ENCODE data around the gene TRPM3. TPM values are rescaled to one million over a fixed set of nuclear protein-coding genes. Genes with fewer than 3 reads are reported as not detected.

TRPM3 gene
- polyA plus RNA-seq, 6 donors from 2014 or later, result not detected

DNA sequence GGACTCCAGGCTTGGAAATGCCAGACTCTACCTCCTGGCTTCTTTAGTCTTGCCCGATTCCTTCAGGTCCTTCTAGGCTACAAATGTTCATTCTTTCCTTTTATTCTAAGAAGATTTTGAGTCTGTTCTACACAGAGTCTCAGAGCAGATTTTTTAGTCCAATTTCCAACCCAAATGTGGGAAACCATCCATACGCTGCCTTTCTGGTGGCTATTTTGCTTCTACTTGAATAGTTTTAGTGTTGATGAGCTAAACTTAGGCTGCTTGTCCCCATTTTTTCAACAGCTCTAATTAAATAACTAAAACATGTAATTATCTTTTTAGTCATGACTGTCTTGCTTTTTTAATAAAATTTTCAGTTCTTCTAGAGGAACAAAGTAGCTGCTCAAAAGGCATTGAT, 594.5 kb downstream of the TRPM3 start:
- peaks cover 0 to 3% (median 0%) of the 10 kb centered on the region in 3 donors for H3K4me1 Mint-ChIP-seq
- H3K27ac Mint-ChIP-seq, result no peak overlapping the region
- no peak overlapping the region for H3K4me3 Mint-ChIP-seq
- DNase-seq, result no peak
- peaks cover 15 to 23% of the 10 kb centered on the region in 2 donors for H3K36me3 Mint-ChIP-seq
- ATAC-seq (ENCODE audit: low read depth in 2 of 2), result no peak
- peaks cover 0 to 6% (median 4%) of the 10 kb centered on the region in 3 donors for H3K27me3 Mint-ChIP-seq
- peaks cover 13 to 35% (median 25%) of the 10 kb centered on the region in 7 donors for H3K9me3 Mint-ChIP-seq

GRCh38 chr9:70525519-70525918, 595.9 kb downstream of the TRPM3 start:
- H3K27ac Mint-ChIP-seq, result no peak overlapping the region
- H3K27me3 Mint-ChIP-seq, result peaks cover 0 to 8% (median 4%) of the 10 kb centered on the region in 3 donors
- no peak overlapping the region for H3K4me3 Mint-ChIP-seq
- H3K36me3 Mint-ChIP-seq, result peaks cover 15 to 23% of the 10 kb centered on the region in 2 donors
- H3K4me1 Mint-ChIP-seq, result peaks cover 0 to 3% (median 0%) of the 10 kb centered on the region in 3 donors
- H3K9me3 Mint-ChIP-seq, result peaks cover 13 to 35% (median 25%) of the 10 kb centered on the region in 7 donors
- no peak for DNase-seq
- ATAC-seq (ENCODE audit: low read depth in 2 of 2), result no peak

GRCh38 chr9:70519912-70520724, 601.3 kb downstream of the TRPM3 start:
- peaks cover 8 to 23% (median 18%) of the 10 kb centered on the region in 7 donors for H3K9me3 Mint-ChIP-seq
- DNase-seq, result no peak
- peaks cover 0 to 15% (median 7%) of the 10 kb centered on the region in 3 donors for H3K27me3 Mint-ChIP-seq
- H3K36me3 Mint-ChIP-seq, result peaks cover 9 to 18% of the 10 kb centered on the region in 2 donors
- no peak overlapping the region for H3K27ac Mint-ChIP-seq
- H3K4me1 Mint-ChIP-seq, result peaks cover 0 to 3% (median 0%) of the 10 kb centered on the region in 3 donors
- no peak for ATAC-seq (ENCODE audit: low read depth in 2 of 2)
- H3K4me3 Mint-ChIP-seq, result no peak overlapping the region

DNA sequence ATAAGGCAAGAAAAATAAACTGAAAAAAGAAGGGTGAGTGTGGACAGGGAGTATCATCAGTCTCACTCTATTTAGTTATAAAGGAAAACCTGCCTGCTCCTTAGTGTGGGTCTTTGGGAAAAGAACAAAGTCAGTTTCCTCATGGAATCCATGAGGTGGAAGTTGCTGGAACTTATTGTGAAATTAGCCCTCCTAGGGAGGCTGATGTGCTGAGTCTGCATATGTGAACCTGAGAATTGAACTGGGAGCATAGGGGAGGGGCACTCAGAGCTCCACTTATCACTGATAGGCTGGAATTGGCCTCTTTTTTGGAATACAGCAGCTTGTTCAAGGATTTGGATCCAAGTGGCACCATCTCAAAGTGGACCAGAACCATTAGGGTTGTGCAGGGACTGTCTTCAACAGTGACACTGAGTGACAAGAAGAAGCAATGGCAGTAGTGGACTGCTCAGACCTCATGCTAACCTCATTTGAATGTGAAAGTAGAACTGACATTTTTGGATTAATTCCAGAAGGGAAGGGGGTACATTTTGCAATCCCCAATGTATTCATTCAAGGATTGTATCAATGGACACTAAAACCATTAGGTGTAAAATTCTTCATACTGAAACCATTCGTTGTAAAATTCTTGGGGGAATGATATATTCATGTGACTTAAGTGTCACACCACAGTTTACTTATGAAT, 603.4 kb downstream of the TRPM3 start:
- H3K27me3 Mint-ChIP-seq, result peaks cover 0 to 26% (median 7%) of the 10 kb centered on the region in 3 donors
- no peaks in the 10 kb centered on the region for H3K36me3 Mint-ChIP-seq
- H3K27ac Mint-ChIP-seq, result no peak overlapping the region
- ATAC-seq (ENCODE audit: low read depth in 2 of 2) (no peak), DNase-seq (no peak)
- H3K4me3 Mint-ChIP-seq, result no peak overlapping the region
- H3K9me3 Mint-ChIP-seq, result peaks cover 0 to 3% (median 1%) of the 10 kb centered on the region in 7 donors
- no peaks in the 10 kb centered on the region for H3K4me1 Mint-ChIP-seq

GRCh38 chr9:70514273-70514672, 607.1 kb downstream of the TRPM3 start:
- DNase-seq, result no peak
- no peaks in the 10 kb centered on the region for H3K36me3 Mint-ChIP-seq
- peak overlapping the region in 1 of 8 donors; percentile 6 for H3K4me3 Mint-ChIP-seq
- ATAC-seq (ENCODE audit: low read depth in 2 of 2), result no peak
- no peak overlapping the region for H3K27ac Mint-ChIP-seq
- no peaks in the 10 kb centered on the region for H3K9me3 Mint-ChIP-seq
- no peaks in the 10 kb centered on the region for H3K4me1 Mint-ChIP-seq
- H3K27me3 Mint-ChIP-seq, result peaks cover 0 to 18% (median 0%) of the 10 kb centered on the region in 3 donors

- H3K4me1 Mint-ChIP-seq, result no peaks in the 10 kb centered on the region
- DNase-seq (no peak), ATAC-seq (ENCODE audit: low read depth in 2 of 2) (no peak)
- no peak overlapping the region for H3K27ac Mint-ChIP-seq
- H3K4me3 Mint-ChIP-seq, result peak overlapping the region in 1 of 8 donors; percentile 2
- peaks cover 0 to 11% (median 0%) of the 10 kb centered on the region in 3 donors for H3K27me3 Mint-ChIP-seq
- no peaks in the 10 kb centered on the region for H3K36me3 Mint-ChIP-seq
- H3K9me3 Mint-ChIP-seq, result no peaks in the 10 kb centered on the region
Observed at GRCh38 chr9:70511858-70512257, 609.6 kb downstream of the TRPM3 start.

DNA sequence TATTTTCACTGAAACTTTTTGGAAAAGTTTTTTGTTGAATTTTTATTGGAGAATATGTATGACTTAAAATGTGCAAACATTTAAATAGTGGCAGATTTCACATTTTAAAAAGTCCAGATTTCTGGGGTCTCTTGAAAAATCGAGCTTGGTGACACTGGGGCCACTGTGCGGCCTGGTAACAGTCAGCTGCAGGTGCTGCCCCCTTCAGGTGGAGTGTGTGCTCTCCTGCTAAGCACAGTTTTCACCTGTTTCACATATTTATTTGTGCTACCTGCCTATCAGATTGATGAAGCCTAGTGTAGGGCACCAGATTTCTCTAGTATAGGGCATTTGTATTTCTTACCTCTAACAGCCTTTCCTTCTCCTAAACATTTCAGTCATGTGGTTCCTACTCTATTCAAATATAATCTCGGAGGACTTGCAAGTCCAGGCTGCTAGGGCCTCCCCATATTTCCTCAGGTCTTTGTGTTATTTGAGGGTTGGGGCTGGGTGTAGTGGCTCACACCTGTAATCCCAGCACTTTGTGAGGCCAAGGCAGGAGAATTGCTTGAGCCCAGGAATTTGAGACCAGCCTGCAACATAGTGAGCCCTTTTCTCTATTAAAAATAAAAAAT, 611.2 kb downstream of the TRPM3 start:
- H3K27ac Mint-ChIP-seq, result no peak overlapping the region
- DNase-seq (no peak), ATAC-seq (ENCODE audit: low read depth in 2 of 2) (no peak)
- peaks cover 0 to 11% (median 0%) of the 10 kb centered on the region in 3 donors for H3K27me3 Mint-ChIP-seq
- H3K4me3 Mint-ChIP-seq, result no peak overlapping the region
- no peaks in the 10 kb centered on the region for H3K4me1 Mint-ChIP-seq
- no peaks in the 10 kb centered on the region for H3K36me3 Mint-ChIP-seq
- H3K9me3 Mint-ChIP-seq, result no peaks in the 10 kb centered on the region

DNA sequence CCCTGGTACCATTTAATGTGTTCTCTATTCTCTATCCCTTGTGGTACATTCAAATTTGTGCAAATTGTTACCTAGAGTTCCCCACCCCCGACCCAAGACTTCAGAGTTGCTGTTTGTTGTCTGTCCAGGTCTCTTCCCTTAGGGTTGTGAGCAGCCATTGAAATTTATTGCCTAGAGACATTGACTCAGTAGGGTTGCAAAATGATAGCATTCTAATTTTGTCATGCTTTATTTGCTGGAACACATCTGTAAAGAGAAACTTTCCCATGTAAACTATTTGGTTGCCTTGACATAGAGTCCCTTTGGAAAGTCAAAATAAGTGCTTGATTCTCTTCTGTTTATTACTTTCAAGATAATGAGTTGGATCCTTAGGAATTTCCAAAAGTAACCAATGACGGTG, 615.3 kb downstream of the TRPM3 start:
- DNase-seq, result no peak
- Mint-ChIP-seq H3K36me3 (no peaks in the 10 kb centered on the region), H3K27me3 (no peaks in the 10 kb centered on the region), H3K4me3 (peak overlapping the region in 1 of 8 donors; percentile 5), H3K27ac (no peak overlapping the region), H3K4me1 (peaks cover 0 to 6% (median 0%) of the 10 kb centered on the region in 3 donors), H3K9me3 (no peaks in the 10 kb centered on the region)
- no peak for ATAC-seq (ENCODE audit: low read depth in 2 of 2)

GRCh38 chr9:70504834-70505233, 616.6 kb downstream of the TRPM3 start:
- Mint-ChIP-seq H3K27me3 (no peaks in the 10 kb centered on the region), H3K4me1 (peaks cover 0 to 6% (median 0%) of the 10 kb centered on the region in 3 donors), H3K4me3 (no peak overlapping the region), H3K36me3 (no peaks in the 10 kb centered on the region), H3K27ac (no peak overlapping the region), H3K9me3 (no peaks in the 10 kb centered on the region)
- ATAC-seq (ENCODE audit: low read depth in 2 of 2) (no peak), DNase-seq (no peak)

DNA sequence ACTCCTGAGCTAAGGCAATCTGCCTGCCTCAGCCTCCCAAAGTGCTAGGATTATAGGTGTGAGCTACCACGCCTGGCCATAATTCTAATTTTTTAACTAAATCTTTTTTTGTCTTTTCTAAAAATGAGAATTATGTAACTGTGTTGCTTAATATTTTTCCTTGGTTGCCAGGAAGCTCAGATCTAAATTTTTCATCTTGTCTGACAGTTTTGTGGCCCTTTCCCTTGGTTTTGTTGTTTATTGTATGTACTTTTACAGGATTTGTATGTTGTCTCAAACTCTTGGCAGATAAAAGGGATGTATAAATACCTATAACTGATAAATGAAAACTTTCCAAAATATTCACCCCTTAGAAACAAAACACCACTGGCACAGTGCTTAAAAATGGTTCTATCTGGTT, 618.7 kb downstream of the TRPM3 start:
- no peaks in the 10 kb centered on the region for H3K9me3 Mint-ChIP-seq
- no peak overlapping the region for H3K4me3 Mint-ChIP-seq
- no peak for DNase-seq
- no peaks in the 10 kb centered on the region for H3K36me3 Mint-ChIP-seq
- no peak for ATAC-seq (ENCODE audit: low read depth in 2 of 2)
- peaks cover 0 to 6% (median 0%) of the 10 kb centered on the region in 3 donors for H3K4me1 Mint-ChIP-seq
- H3K27ac Mint-ChIP-seq, result no peak overlapping the region
- H3K27me3 Mint-ChIP-seq, result no peaks in the 10 kb centered on the region

- ATAC-seq (ENCODE audit: low read depth in 2 of 2) (no peak), DNase-seq (no peak)
- Mint-ChIP-seq H3K27me3 (no peaks in the 10 kb centered on the region), H3K4me3 (no peak overlapping the region), H3K4me1 (peaks cover 0 to 6% (median 0%) of the 10 kb centered on the region in 3 donors), H3K27ac (peak overlapping the region in 2 of 6 donors; percentile 27 to 62), H3K9me3 (no peaks in the 10 kb centered on the region), H3K36me3 (no peaks in the 10 kb centered on the region)
Observed at GRCh38 chr9:70500793-70501192, 620.6 kb downstream of the TRPM3 start.

DNA sequence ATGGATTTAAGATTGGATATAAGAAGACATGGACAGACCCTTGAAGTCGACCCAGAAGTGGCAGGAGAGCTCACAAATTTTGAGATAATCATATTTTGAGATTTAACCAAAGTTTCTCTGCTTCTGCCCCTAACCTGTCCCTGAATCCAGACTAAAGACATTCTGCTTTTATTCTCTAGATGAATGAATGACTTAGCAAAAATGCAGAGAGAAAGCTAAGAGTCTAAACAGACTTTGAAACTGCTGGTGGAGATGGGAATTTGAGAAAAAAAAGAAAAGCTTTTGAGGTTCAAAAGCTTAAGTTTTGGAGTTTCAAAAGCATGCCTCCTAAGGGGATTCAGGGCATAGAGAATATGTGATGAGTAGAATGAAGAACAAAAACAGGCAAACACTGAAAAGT, 621.8 kb downstream of the TRPM3 start:
- H3K4me1 Mint-ChIP-seq, result peaks cover 9 to 10% (median 10%) of the 10 kb centered on the region in 3 donors
- H3K4me3 Mint-ChIP-seq, result no peak overlapping the region
- H3K27ac Mint-ChIP-seq, result peak overlapping the region in 1 of 6 donors; percentile 0
- H3K36me3 Mint-ChIP-seq, result no peaks in the 10 kb centered on the region
- H3K27me3 Mint-ChIP-seq, result no peaks in the 10 kb centered on the region
- H3K9me3 Mint-ChIP-seq, result no peaks in the 10 kb centered on the region
- DNase-seq (no peak), ATAC-seq (ENCODE audit: low read depth in 2 of 2) (no peak)

- Mint-ChIP-seq H3K4me1 (peaks cover 16 to 17% (median 17%) of the 10 kb centered on the region in 3 donors), H3K36me3 (no peaks in the 10 kb centered on the region), H3K9me3 (no peaks in the 10 kb centered on the region), H3K27me3 (no peaks in the 10 kb centered on the region), H3K27ac (no peak overlapping the region), H3K4me3 (no peak overlapping the region)
- ATAC-seq (ENCODE audit: low read depth in 2 of 2) (no peak), DNase-seq (no peak)
Observed at GRCh38 chr9:70498866-70499265, 622.6 kb downstream of the TRPM3 start.
